HCT116 (cell line): Measurements from ENCODE around the gene CREB3L4. TPM values are rescaled to one million over a fixed set of nuclear protein-coding genes. Genes with fewer than 3 reads are reported as not detected.
A peak's percentile ranks its signal among the peaks of the same experiment; 100 is the strongest.

Experiments used
- ATF3 ChIP-seq: IDR thresholded peaks from 2 replicates; pipeline ENCODE4 v1.6.1; 2012
- CBX3 ChIP-seq: IDR thresholded peaks from 2 replicates; pipeline ENCODE4 v1.6.1; 2012; ENCODE audit warnings: low read depth
- FOSL1 ChIP-seq: IDR thresholded peaks from 2 replicates; pipeline ENCODE4 v1.6.1; 2012; ENCODE audit warnings: low read depth
- JUND ChIP-seq: IDR thresholded peaks from 2 replicates; pipeline ENCODE4 v1.6.1; 2012
- MAX ChIP-seq: IDR thresholded peaks from 2 replicates; pipeline ENCODE4 v1.6.1; 2012
- POLR2A ChIP-seq: IDR thresholded peaks from 2 replicates; pipeline ENCODE4 v1.7.0; 2011; ENCODE audit warnings: borderline replicate concordance; ENCODE audit not compliant: insufficient read depth, insufficient read length; ENCODE audit errors: extremely low read depth
- REST ChIP-seq: IDR thresholded peaks from 2 replicates; pipeline ENCODE4 v1.6.1; 2012; ENCODE audit warnings: low read depth
- ZBTB33 ChIP-seq: IDR thresholded peaks from 2 replicates; pipeline ENCODE4 v1.6.1; 2011; ENCODE audit warnings: mild to moderate bottlenecking, low read length, moderate library complexity; ENCODE audit not compliant: insufficient replicate concordance; ENCODE audit errors: extremely low read depth
- total RNA-seq: library from RNA; stranded (reverse); gene quantifications from one replicate; pipeline ENCODE4 v1.2.1, GENCODE V29; 2021; ENCODE audit not compliant: unreplicated experiment

CREB3L4 gene
- total RNA-seq, 1 experiment from 2014 or later: 15.3 TPM

GRCh38 chr1:153922972-153923925, 44.5 kb upstream of the CREB3L4 start, which contains the start of gene GATAD2B (continued):
- no peak for TF ChIP-seq REST
- no peak for TF ChIP-seq MAX
- TF ChIP-seq ATF3: no peak
- no peak for TF ChIP-seq CBX3
- TF ChIP-seq FOSL1: no peak
- peak; percentile 41 for TF ChIP-seq POLR2A
- no peak for TF ChIP-seq JUND
- TF ChIP-seq ZBTB33: peak; percentile 87
- TF ChIP-seq, all 23 proteins: peak for 7
